GM23338 (cell line): Measurements from ENCODE around the gene ACSF2. TPM values are rescaled to one million over a fixed set of nuclear protein-coding genes. Genes with fewer than 3 reads are reported as not detected.
"Not testable (repeated sequence)": the region's sequence is repeated elsewhere in the genome, so short reads cannot be mapped to it uniquely, and the experiment has no call there.

Source experiments
- ATAC-seq: fragments of 200-7000 bp; cut with Tn5 transposase; 3 replicates; pipeline ENCODE4 v1.9.1; 2020
- DNase-seq: peaks from one replicate; pipeline ENCODE4 v3.0.0-alpha.2; 2015; ENCODE audit warnings: low spot score
- H2AFZ ChIP-seq: fragments of 200-600 bp; sonication (generic); 2 replicates; pipeline ENCODE4 v1.8.0; 2016; ENCODE audit warnings: antibody characterized with exemption, mild to moderate bottlenecking, moderate library complexity
- H3F3A ChIP-seq: fragments of 200-600 bp; sonication (generic); replicated peaks from 2 replicates; pipeline ENCODE4 v1.8.0; 2017; ENCODE audit warnings: antibody characterized with exemption, mixed run types, low read depth
- H3K27ac ChIP-seq: fragments of 200-600 bp; sonication (generic); 2 replicates; pipeline ENCODE4 v1.6.1; 2016; ENCODE audit warnings: low read depth
- H3K27me3 ChIP-seq: fragments of 200-600 bp; sonication (generic); 2 replicates; pipeline ENCODE4 v1.8.0; 2016; ENCODE audit warnings: mild to moderate bottlenecking, mixed run types, moderate library complexity; ENCODE audit not compliant: insufficient read depth
- H3K36me3 ChIP-seq: fragments of 200-600 bp; sonication (generic); 2 replicates; pipeline ENCODE4 v1.8.0; 2016; ENCODE audit warnings: mild to moderate bottlenecking; ENCODE audit not compliant: insufficient read depth
- H3K4me1 ChIP-seq: fragments of 200-600 bp; sonication (generic); 2 replicates; pipeline ENCODE4 v1.8.0; 2016; ENCODE audit warnings: mild to moderate bottlenecking, moderate library complexity; ENCODE audit not compliant: insufficient read depth
- H3K4me2 ChIP-seq: fragments of 200-600 bp; sonication (generic); 2 replicates; pipeline ENCODE4 v1.7.1; 2017; ENCODE audit warnings: mixed run types
- H3K4me3 ChIP-seq: fragments of 200-600 bp; sonication (generic); 2 replicates; pipeline ENCODE4 v1.6.1; 2016; ENCODE audit warnings: mixed run types
- H3K79me2 ChIP-seq: fragments of 200-600 bp; sonication (generic); replicated peaks from 2 replicates; pipeline ENCODE4 v1.8.0; 2017; ENCODE audit warnings: mild to moderate bottlenecking; ENCODE audit not compliant: insufficient read depth
- H3K9me2 ChIP-seq: fragments of 200-600 bp; sonication (generic); 2 replicates; pipeline ENCODE4 v1.8.0; 2017; ENCODE audit not compliant: insufficient read depth
- H4K20me1 ChIP-seq: fragments of 200-600 bp; sonication (generic); replicated peaks from 2 replicates; pipeline ENCODE4 v1.8.0; 2017; ENCODE audit warnings: mild to moderate bottlenecking; ENCODE audit not compliant: insufficient read depth
- H3K27ac Mint-ChIP-seq: 2 replicates; pipeline ENCODE4 v1.8.0; 2020; ENCODE audit warnings: inconsistent platforms, mild to moderate bottlenecking, moderate library complexity, mixed read lengths
- H3K27me3 Mint-ChIP-seq: 3 replicates; pipeline ENCODE4 v1.8.0; 2022; ENCODE audit warnings: low read depth, mild to moderate bottlenecking, moderate library complexity, mixed read lengths, inconsistent platforms; ENCODE audit not compliant: insufficient read depth, poor library complexity
- H3K36me3 Mint-ChIP-seq: 3 replicates; pipeline ENCODE4 v1.8.0; 2021; ENCODE audit warnings: low read depth, mild to moderate bottlenecking, inconsistent platforms, moderate library complexity, mixed read lengths
- H3K4me1 Mint-ChIP-seq: 3 replicates; pipeline ENCODE4 v1.8.0; 2020; ENCODE audit warnings: mild to moderate bottlenecking, inconsistent platforms, mixed read lengths
- H3K4me3 Mint-ChIP-seq: 3 replicates; pipeline ENCODE4 v1.8.0; 2021; ENCODE audit warnings: moderate library complexity, mild to moderate bottlenecking, inconsistent platforms, mixed read lengths
- H3K9me3 Mint-ChIP-seq: 3 replicates; pipeline ENCODE4 v1.8.0; 2020; ENCODE audit warnings: moderate library complexity, mild to moderate bottlenecking, inconsistent platforms, mixed read lengths
- EZH2 ChIP-seq: fragments of 200-600 bp; sonication (generic); IDR thresholded peaks from one replicate; pipeline ENCODE4 v1.8.0; 2017; ENCODE audit warnings: antibody characterized with exemption, mild to moderate bottlenecking, low read depth; ENCODE audit not compliant: unreplicated experiment
- JUNB ChIP-seq: IDR thresholded peaks from one replicate; pipeline ENCODE4 v1.6.1; 2016; ENCODE audit warnings: antibody characterized with exemption; ENCODE audit not compliant: unreplicated experiment
- ZNF114 ChIP-seq: fragments of 250-450 bp; sonication (Bioruptor Pico); IDR thresholded peaks from 2 replicates; pipeline ENCODE4 v1.5.0; 2020; ENCODE audit warnings: mild to moderate bottlenecking, moderate library complexity
- polyA plus RNA-seq: library from polyadenylated mRNA; unstranded; fragments of >200 nt; fragmentation: Nextera tagmentation; extraction: Ambion mirVana; gene quantifications from 2 replicates; pipeline ENCODE4 v1.2.1, GENCODE V29; 2016
- total RNA-seq: library from RNA; depleted of rRNA; stranded (reverse); fragments of >200 nt; shearing (Covaris generic); gene quantifications from 2 replicates; pipeline ENCODE4 v1.2.3, GENCODE V29; 2014
- TF ChIP-seq, protein P1 (sequence below): IDR thresholded peaks from 2 replicates; pipeline ENCODE4 v1.6.1; 2016; ENCODE audit warnings: antibody characterized with exemption
- TF ChIP-seq, protein P2 (sequence below): fragments of 250-450 bp; sonication (Bioruptor Pico); IDR thresholded peaks from 2 replicates; pipeline ENCODE4 v1.5.0; 2020; ENCODE audit warnings: mild to moderate bottlenecking, moderate library complexity
- TF ChIP-seq, protein P3 (sequence below), 2 experiments: fragments of 200-600 bp in 1 of 2; sonication (generic) in 1 of 2; conservative IDR thresholded peaks; 2 replicates each; pipeline versions ENCODE4 v1.5.1 to v1.6.1; 2016 to 2017; ENCODE audit warnings: antibody characterized with exemption in 2 of 2, low read depth in 2 of 2, mild to moderate bottlenecking in 2 of 2, moderate library complexity in 1 of 2

Gene ACSF2
- total and polyA plus RNA-seq, 2 experiments from 2014 or later: 6.9 to 12.4 TPM

DNA sequence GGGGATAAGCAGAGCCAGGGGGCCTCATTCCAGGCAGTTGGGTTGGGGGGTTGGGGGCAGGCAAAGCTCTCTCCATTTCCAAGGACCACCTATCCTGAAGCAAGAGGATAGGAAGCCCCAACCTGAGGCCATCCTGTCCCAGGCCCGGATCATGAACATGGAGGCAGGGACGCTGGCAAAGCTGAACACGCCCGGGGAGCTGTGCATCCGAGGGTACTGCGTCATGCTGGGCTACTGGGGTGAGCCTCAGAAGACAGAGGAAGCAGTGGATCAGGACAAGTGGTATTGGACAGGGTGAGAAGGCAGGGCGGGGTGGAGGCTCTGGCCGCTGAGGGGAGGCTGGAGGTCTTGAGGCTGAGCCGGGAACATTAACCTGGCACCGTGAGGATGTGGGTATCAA lies 46.3 kb downstream of the ACSF2 start:
- Histone ChIP-seq H3K27ac (no peak overlapping the region), H3K27me3 (peaks cover 41% of the 10 kb centered on the region), H3K4me2 (no peak overlapping the region), H3K79me2 (no peaks in the 10 kb centered on the region), H3K4me1 (peaks cover 16% of the 10 kb centered on the region; the same call in 1 of the 2 replicates), H3F3A (0 out of 2 replicates have a peak, but pooled peaks cover 7% of the 10 kb centered on the region), H4K20me1 (peaks cover 7% of the 10 kb centered on the region; the same call in 1 of the 2 replicates), H2AFZ (no peak overlapping the region), H3K36me3 (no peaks in the 10 kb centered on the region), H3K4me3 (no peak overlapping the region), H3K9me2 (no peaks in the 10 kb centered on the region)
- Mint-ChIP-seq H3K4me1 (peaks cover 21% of the 10 kb centered on the region), H3K27me3 (peaks cover 28% of the 10 kb centered on the region), H3K36me3 (peaks cover 4% of the 10 kb centered on the region; the same call in 1 of the 3 replicates), H3K4me3 (no peak overlapping the region), H3K9me3 (no peaks in the 10 kb centered on the region; the same call in 2 of the 3 replicates), H3K27ac (no peak overlapping the region)
- no peak for DNase-seq
- ATAC-seq: no peak
- TF ChIP-seq ZNF114 (CRISPR knock-in tag): no peak
- no peak for TF ChIP-seq EZH2
- TF ChIP-seq, protein P1, sequence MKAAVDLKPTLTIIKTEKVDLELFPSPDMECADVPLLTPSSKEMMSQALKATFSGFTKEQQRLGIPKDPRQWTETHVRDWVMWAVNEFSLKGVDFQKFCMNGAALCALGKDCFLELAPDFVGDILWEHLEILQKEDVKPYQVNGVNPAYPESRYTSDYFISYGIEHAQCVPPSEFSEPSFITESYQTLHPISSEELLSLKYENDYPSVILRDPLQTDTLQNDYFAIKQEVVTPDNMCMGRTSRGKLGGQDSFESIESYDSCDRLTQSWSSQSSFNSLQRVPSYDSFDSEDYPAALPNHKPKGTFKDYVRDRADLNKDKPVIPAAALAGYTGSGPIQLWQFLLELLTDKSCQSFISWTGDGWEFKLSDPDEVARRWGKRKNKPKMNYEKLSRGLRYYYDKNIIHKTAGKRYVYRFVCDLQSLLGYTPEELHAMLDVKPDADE: no peak
- TF ChIP-seq, protein P2, sequence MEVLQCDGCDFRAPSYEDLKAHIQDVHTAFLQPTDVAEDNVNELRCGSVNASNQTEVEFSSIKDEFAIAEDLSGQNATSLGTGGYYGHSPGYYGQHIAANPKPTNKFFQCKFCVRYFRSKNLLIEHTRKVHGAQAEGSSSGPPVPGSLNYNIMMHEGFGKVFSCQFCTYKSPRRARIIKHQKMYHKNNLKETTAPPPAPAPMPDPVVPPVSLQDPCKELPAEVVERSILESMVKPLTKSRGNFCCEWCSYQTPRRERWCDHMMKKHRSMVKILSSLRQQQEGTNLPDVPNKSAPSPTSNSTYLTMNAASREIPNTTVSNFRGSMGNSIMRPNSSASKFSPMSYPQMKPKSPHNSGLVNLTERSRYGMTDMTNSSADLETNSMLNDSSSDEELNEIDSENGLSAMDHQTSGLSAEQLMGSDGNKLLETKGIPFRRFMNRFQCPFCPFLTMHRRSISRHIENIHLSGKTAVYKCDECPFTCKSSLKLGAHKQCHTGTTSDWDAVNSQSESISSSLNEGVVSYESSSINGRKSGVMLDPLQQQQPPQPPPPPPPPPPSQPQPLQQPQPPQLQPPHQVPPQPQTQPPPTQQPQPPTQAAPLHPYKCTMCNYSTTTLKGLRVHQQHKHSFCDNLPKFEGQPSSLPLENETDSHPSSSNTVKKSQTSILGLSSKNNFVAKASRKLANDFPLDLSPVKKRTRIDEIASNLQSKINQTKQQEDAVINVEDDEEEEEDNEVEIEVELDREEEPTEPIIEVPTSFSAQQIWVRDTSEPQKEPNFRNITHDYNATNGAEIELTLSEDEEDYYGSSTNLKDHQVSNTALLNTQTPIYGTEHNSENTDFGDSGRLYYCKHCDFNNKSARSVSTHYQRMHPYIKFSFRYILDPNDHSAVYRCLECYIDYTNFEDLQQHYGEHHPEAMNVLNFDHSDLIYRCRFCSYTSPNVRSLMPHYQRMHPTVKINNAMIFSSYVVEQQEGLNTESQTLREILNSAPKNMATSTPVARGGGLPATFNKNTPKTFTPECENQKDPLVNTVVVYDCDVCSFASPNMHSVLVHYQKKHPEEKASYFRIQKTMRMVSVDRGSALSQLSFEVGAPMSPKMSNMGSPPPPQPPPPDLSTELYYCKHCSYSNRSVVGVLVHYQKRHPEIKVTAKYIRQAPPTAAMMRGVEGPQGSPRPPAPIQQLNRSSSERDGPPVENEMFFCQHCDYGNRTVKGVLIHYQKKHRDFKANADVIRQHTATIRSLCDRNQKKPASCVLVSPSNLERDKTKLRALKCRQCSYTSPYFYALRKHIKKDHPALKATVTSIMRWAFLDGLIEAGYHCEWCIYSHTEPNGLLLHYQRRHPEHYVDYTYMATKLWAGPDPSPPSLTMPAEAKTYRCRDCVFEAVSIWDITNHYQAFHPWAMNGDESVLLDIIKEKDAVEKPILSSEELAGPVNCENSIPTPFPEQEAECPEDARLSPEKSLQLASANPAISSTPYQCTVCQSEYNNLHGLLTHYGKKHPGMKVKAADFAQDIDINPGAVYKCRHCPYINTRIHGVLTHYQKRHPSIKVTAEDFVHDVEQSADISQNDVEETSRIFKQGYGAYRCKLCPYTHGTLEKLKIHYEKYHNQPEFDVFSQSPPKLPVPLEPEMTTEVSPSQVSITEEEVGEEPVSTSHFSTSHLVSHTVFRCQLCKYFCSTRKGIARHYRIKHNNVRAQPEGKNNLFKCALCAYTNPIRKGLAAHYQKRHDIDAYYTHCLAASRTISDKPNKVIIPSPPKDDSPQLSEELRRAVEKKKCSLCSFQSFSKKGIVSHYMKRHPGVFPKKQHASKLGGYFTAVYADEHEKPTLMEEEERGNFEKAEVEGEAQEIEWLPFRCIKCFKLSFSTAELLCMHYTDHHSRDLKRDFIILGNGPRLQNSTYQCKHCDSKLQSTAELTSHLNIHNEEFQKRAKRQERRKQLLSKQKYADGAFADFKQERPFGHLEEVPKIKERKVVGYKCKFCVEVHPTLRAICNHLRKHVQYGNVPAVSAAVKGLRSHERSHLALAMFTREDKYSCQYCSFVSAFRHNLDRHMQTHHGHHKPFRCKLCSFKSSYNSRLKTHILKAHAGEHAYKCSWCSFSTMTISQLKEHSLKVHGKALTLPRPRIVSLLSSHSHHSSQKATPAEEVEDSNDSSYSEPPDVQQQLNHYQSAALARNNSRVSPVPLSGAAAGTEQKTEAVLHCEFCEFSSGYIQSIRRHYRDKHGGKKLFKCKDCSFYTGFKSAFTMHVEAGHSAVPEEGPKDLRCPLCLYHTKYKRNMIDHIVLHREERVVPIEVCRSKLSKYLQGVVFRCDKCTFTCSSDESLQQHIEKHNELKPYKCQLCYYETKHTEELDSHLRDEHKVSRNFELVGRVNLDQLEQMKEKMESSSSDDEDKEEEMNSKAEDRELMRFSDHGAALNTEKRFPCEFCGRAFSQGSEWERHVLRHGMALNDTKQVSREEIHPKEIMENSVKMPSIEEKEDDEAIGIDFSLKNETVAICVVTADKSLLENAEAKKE: no peak
- TF ChIP-seq JUNB: no peak

DNA sequence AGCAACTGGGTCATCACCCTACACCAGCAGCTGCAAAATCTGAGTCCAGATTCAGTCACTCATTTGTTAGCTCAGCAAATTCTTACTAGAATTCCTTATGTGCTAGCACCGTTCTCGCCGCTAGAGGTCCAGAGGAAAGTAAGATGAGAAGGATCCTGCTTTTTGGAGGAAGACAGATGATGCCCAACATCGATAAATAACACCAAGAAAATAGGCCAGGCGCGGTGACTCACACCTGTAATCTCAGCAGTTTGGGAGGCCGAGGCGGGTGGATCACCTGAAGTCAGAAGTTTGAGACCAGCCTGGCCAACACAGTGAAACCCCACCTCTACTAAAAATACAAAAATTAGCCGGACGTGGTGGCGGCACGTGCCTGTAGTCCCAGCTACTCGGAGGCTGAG lies 46.7 kb downstream of the ACSF2 start:
- not testable (repeated sequence) for ATAC-seq, H3K27ac ChIP-seq, H3K36me3 Mint-ChIP-seq, H3K79me2 ChIP-seq, H3K9me2 ChIP-seq, H3K4me2 ChIP-seq, H3K27ac Mint-ChIP-seq, H3K36me3 ChIP-seq, H3K4me3 ChIP-seq, H3F3A ChIP-seq, H4K20me1 ChIP-seq, H3K4me3 Mint-ChIP-seq, H2AFZ ChIP-seq, H3K9me3 Mint-ChIP-seq
- peaks cover 36% of the 10 kb centered on the region for H3K27me3 ChIP-seq
- TF ChIP-seq, protein P3, sequence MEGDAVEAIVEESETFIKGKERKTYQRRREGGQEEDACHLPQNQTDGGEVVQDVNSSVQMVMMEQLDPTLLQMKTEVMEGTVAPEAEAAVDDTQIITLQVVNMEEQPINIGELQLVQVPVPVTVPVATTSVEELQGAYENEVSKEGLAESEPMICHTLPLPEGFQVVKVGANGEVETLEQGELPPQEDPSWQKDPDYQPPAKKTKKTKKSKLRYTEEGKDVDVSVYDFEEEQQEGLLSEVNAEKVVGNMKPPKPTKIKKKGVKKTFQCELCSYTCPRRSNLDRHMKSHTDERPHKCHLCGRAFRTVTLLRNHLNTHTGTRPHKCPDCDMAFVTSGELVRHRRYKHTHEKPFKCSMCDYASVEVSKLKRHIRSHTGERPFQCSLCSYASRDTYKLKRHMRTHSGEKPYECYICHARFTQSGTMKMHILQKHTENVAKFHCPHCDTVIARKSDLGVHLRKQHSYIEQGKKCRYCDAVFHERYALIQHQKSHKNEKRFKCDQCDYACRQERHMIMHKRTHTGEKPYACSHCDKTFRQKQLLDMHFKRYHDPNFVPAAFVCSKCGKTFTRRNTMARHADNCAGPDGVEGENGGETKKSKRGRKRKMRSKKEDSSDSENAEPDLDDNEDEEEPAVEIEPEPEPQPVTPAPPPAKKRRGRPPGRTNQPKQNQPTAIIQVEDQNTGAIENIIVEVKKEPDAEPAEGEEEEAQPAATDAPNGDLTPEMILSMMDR (conservative IDR thresholded peaks at IDR 0.05; ENCODE audit: low read depth in 2 of 2): peak; percentile 28 to 31
- peaks cover 26% of the 10 kb centered on the region for H3K27me3 Mint-ChIP-seq
- H3K4me1 ChIP-seq: peaks cover 11% of the 10 kb centered on the region; the same call in 1 of the 2 replicates
- peak; percentile 60 for DNase-seq
- peaks cover 17% of the 10 kb centered on the region for H3K4me1 Mint-ChIP-seq
